ENCODE results near the gene HOXA5.

The HOXA5 gene

DNA sequence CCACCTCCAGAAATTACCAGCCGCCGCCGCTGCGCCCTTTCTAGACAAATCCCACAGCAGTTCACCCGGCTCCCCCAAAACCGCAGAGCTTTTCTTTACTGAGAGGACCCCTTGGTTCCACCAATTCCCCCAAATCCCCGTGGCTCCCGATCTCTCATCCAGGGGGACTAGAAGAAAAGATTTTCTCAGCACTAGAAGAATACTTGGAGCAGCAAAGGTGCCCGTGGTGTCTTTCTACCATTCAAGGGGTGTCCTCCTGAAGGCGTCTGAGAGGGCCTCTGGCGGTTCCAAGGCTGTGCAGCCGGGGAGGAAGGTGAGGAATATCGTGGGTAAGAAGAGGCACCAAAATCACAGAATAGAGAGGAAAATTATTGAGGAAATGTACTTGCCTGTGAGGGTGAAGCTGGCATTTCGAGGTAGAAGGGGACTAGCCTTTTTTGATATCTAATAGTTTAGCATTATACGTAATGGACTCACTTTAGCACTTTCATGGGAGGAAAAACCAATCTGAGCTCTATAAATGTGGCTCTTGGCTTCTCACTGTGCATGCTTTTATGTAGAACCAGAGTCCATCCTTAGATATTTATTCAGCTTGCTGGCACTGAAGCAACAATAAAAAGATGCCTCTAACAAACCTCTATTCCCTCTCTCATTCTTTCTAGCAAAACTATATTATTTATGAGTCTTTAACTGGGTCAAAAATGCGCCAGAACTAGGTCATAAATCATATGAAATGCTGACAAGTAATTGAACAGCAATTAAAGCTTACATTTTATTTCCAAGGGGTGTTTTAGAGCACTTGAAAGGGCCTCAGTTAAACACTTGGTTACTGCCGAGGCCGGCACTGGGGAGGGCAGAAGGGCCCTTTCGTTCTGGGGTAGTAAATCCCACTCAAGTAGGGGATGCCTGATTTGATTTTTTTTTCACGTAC lies 27.2 kb downstream of the HOXA5 start:
- no peak for DNase-seq

DNA sequence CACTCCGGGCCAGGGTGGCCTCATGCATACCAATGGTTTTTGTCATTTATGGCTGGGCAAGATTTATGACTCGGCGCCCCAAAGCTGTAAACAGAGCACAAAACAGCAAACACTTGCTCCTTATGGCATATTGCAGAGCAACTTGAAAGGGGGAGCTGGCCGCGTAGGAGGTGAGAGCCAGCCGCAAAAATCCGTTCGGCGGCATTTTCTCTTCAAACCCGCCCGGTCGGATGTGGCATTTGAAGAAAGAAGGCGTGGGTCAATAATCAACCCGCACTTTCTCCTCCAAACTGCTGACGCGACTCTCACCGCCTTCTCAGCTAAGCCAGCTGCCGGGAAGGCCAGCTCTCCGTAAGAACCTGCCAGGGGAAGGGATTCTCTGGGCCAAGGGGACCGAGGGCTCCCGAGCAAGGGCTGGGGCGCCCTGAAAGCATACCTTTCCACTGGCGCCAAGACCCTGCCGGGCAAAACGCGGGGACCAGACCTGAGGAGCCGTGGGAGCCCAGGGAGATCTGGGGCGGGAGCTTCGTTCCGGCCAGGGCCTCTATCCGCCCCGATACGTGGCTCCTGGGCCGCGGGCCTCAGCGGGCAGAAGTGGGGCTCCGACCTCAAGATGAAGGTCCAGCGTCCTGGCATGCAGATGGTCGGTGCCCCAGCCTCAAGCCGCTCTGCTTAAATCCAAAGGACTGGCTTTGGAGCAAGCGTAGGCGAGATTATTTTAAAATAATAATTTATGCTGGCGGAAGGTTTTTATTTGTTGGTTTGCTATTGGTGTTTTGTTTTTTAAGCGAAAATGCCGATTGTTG lies 28.1 kb downstream of the HOXA5 start:
- DNase-seq, result no peak

DNA sequence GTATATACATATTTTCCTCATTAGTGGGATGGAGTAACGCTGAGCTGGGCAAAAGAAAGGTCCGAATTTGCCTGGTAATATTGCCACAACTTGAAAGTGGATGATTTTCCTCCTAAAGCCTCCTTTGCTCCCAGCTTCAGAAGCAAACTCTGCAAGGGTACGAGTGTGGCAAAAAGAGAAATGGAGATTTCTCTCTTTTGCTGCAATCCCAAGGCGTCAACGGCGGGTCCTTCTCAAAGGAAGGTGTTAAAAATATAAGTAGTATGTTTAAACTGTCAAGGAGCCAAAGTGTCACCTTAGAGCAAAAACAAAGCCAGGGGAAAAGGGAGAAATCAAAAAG lies 28.6 kb downstream of the HOXA5 start:
- no peak for DNase-seq

DNA sequence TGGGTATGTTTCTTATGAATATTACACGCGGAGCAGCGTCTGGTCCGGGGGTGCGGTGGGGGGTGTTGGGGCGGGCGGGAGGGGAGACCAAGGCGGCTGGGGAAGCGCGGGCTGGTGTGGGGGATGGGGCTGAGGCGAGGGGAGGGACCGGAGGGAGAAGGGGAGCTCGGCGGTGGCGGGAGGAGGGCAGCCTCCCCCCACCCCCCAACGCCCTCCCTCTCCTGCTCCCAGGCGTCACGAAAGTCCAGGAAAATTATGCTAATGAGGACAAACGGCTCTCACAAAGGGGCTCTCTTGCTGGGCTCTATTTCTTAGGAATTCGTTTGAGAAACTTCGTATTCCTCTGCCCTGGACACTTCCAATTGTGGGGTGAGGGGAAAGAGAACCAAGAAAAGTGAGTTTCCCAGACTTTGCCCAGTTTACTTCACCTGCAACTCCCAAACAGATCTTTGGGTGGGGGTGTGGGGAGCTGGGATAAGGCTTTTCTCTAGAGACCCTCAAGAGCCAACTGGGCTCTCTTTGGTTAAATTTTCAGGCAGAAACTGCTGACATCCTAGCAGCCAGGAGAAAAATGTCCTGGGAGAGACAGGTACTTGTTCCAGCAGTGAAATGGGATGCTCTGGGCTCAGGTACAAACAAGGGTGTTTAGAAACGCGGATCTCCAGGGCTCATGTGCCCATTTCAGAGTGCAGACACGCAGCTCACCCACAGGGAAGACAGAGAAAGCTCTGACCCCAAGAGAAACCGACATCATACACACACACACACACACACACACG lies 29.3 kb downstream of the HOXA5 start:
- DNase-seq, result no peak

DNA sequence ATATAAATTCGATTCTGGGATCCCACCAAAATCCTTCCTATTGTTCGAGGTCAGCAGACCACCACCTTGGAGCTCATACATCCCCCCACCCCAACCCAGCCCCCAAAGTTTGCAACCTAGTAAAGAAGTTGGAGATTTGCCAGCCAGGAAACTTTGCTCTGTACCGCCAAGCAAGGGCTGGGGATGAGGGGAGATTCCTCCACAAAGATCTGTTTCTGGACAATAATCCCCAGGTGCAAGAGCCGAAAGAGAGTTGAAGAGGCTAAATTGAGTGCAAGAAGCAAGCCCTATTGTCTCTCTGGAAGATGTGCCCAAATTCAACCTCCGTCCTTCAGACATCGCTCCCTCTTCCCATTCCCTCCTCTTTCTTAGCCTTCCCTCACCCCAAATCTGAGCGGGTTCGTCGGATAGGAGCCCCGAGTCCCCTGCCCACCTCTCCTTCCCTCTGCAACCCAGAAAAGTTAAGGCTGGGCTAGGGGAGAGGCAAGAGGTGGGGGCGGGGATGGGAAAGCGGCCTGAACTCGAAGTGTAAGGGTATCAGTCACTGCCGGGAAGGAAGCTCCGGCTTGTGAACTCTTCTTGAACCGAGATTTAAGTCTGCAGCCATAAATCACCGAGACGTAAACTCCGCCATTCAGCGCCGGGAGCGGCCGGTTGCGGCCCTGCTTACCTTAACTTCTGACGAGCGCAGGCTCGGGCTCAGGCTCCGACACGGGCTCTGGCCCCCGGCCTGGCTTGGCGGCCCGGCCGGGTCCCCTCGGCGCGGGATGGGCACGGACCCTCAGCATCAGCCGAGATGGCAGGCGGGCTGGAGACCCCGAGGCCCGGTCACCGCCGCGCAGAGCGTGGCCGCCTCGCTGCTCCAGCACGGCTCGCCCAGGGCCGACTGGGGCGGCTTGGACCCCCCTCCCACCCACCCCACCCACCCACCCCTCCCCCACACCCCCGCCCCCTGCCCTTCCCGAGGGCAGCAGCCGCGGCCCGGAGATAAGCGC lies 30.2 kb downstream of the HOXA5 start:
- no peak for DNase-seq

DNA sequence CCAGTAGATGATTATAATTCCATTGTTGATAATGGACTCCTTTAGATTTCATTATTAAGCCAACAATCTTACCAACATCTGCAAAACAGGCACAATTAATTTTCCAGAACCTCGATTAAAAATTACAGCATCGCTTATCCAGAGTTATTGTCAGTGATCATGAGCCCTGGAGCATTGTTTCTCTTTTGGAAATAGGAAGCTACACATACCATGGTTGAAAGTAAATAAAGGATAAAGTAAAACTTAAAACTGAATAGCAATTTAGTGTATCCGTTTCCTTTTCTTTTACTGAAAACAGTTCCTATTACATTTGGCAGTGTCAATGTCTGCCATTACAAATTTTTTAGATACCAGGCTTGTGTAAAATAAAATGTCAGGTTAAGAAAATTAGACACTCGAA lies 31.1 kb downstream of the HOXA5 start:
- no peak for DNase-seq

DNA sequence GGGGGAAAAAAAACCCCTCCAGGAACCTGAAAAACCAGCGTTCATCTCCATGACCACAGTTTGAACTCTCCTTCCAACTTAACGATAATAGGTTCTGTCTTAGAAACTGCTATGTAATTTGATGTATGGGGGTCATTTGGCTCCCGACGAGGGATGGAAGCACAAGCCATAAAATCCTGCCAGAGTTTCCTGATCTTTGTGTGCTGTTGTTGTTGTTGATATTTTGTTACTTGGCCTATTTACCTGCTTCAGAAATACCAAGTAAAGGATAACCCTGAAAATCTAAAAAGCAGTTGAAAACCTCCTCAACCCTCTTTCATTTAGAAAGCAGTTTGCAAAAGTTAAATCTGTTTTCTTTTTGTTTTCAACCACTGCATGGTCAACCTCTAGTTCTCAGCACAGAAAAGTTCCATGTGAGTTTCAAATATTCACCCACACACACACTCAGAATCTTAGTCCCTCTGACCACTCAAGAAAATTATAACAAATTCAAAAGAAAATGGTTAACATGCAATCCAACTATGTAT lies 31.7 kb downstream of the HOXA5 start:
- no peak for DNase-seq

DNA sequence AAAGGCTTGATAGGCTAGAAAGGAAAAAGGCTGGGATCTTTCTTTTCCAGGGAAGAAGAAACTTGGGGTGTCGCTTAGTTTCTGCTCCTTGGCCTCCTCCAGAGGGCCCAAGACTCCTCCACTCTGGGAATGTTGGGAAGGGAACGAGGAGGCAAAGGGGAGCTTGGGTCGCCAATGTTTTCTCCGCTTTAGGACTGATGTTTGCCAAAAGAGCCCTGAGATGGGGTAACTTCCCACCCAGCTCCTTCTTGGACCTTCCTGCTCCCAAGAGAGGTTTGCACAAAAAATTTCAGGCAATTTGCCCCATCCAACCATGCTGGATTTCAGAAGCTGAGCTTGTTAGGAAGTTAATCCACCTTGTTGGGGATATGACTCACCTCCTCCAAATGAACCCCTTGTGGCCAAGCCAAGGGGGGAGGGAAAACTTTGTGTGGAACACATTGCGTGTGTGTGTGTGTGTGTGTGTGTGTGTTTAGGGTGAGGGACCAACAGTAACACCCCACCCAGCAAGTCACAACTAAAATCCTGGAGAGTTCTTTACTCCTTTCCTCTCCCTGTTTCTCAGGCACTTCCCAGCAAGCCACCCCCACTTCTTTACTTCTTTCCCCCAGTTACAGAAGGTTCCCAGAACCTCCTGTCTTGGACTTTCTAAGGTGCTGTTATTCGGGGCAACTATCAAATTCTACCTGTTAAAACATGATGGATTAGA lies 32.3 kb downstream of the HOXA5 start:
- DNase-seq, result no peak

DNA sequence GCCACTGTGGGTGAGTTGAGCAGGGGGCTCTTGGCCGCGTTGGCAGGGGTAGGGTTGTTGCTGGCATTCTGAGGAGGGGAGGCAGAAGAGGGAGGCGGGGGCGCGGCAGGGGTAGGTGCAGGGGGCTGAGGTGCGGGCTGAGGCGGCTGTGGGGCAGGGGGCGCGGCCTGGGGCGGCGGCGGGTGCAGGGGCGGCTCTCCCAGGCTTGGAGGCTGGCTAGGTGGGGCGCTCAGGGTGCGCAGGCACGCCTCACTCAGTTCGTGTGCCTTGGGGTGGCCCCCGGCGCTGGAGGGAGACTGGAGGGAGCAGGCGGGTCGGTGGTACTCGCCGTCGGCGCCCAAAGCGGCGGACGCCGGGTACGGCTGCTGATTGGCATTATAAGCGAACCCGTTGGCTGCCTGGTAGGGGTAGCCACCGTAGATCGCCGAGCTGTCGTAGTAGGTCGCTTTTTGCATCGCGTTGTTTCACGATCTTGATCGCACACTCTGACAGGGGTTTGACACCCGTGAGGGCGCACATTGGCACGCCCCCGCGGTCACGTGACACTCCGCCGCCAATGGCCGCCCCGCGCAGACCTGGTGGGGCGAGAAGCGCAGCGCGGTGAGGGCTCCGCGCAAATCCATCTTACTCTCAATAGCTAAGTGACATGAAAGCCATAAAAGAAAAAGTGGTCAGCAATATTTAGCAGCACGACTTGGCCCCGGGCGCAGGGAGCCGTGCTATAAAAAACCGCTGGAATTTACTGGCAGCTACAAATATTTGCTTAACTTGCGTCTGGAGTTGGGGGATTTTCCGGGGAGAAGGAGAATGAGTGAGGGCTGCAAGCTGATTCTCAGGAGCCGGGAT lies 33.1 kb downstream of the HOXA5 start:
- DNase-seq, result no peak

DNA sequence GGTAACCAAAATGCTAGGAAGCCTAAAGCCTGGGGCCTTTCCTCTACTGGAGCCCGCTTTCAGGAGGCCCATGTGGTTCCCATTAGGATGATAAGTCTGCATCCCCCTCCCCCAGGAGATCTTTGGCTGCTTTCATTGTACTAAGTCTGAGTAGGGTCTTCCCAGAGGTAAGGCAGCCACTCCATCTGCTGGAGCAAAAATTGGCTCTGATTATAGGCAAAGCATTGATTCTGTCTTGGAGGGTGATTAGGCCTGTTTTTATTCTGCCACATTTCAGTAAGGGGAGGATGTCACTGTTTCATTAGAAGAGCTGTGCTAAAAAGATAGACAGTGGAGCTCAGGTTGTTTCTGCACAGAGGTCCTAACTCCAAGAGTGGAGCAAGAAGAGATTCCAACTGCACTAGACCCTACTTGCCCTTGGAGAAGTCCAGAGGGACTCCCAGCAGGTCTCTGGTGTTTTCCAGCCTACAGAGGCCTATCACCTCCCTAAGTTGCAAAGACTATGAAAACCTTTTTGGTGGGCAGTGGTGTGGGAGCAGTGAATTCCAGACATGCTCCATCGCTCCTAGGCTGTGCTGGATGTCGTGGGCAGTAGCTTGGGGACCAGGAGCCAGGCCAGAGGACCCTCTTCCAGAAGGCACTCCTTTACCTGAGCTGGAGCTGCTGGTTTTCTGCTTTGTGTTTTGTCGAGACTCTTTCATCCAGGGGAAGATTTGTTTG lies 33.9 kb downstream of the HOXA5 start:
- DNase-seq, result no peak

DNA sequence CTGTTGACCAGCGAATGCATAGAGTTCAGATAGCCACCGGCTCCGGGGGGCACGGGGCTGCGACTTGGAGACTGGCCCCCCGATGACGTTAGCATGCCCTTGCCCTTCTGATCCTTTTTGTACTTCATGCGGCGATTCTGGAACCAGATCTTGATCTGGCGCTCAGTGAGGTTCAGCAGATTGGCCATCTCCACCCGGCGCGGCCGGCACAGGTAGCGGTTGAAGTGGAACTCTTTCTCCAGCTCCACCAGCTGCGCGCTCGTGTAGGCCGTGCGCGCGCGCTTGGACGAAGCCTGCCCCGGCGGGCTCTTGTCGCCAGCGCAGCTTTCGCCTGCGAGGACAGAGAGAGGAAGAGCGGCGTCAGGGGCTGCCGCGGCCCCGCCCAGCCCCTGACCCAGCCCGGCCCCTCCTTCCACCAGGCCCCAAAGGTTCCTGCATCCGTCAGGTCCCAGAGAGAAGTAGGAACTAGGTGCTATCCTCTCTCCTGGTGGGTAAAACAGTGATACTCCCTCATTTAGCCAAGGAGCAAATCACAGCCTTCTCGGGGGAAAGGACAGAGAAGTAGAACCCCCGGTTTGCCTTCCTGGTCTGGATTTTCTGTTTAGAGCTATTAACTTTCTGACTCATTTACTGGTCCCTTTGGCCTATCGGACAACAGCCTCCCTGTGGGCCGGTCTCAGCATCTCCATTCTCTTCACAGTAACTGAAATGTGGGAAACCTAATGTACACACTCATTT lies 34.9 kb downstream of the HOXA5 start:
- DNase-seq, result no peak

DNA sequence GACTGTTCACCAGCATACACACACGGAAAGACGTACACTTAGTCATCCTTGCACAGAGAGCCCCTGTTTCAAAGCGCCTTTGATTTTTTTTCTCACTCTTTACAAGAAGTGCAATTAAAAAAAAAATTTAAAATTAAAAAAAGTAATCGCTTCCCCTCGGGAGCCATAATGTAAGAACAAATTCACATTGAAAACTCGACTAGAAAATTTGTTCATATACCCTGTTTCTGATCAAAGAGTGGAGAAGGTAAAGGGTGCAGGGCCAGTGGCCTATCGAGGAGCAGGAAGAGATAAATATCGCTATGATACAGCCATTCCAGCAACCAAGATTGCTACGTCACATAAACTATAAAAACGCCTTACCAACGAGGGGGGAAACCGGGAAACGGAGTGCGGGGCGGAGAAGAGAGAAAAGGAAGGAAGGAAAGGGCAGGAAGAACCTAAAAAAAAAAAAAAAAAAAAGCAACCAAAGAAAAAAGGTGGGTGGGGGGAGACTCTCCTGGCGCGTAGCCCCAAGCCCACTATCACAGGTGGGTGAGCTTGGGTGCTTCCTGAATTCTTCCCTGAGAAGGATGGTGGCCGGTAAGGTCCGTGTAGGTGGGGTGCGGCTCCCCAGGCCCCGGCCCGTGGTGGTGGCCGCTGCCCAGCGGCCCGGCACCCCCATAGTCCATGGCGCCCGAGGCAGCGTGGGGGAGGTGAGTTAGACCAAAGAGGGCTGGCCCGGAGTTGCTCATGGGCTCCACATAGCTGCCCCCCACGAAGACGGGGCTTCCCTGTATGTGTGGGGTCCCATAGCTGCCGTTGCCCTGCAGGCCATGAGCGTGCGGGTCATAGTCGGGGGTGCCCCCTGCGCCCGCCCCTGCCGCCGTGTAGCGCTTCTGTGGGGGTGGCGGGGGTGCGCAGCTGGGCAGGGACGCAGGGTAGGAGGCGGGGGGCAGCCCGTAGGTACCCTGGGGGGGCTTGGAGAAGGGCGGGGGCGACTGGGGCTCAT lies 35.8 kb downstream of the HOXA5 start:
- no peak for DNase-seq

DNA sequence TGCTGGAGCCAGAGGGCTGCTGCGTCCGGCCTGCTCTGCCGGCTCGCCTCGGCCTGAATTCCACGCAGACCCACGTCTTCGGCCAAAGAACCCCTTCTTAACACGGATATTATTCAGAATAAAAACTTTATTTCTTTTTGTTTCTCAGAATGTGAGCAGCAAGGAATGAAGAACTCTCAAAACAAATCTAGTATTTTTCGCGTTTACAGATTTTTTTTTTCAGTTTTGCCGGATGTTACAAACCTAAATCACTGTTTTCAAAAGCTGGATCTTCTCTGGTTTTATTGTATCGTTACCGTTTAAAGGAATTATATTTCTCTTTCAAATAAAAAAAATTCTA lies 36.6 kb downstream of the HOXA5 start:
- DNase-seq, result no peak

DNA sequence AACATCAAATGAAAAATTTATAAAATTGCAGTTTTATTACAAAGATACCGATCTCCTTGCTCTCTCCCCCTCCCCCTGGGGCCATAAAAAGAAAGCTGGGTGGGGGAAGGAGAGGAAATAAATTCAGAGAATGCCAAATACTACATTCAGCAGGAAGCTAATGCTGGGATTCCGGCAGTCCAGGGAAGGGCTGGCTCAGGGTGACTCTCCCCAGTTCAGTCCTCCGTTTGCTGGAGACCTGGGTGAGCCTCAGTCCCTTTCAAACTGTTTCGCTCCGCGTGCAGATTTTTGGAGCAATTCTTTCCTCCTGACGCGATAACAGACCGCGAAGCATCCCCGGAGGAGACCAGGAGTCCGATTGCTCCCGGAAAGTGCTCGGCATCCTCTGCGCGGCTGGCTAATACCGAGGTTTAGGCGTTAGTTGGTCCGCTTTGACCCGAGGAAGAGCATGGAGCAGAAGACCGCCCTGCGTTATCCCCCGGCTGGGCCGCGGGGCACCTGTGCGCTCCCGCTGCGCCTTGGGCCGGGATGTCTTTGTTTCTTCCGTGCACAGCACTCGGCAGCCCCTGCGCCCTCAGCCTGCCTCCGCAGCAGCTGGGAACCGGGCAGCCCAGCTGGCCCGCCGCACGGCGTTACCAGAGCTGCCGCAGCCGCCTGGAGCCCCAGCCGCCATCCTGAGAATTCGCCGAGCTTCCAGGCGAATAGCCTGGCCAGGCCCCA lies 37.1 kb downstream of the HOXA5 start:
- DNase-seq, result no peak

DNA sequence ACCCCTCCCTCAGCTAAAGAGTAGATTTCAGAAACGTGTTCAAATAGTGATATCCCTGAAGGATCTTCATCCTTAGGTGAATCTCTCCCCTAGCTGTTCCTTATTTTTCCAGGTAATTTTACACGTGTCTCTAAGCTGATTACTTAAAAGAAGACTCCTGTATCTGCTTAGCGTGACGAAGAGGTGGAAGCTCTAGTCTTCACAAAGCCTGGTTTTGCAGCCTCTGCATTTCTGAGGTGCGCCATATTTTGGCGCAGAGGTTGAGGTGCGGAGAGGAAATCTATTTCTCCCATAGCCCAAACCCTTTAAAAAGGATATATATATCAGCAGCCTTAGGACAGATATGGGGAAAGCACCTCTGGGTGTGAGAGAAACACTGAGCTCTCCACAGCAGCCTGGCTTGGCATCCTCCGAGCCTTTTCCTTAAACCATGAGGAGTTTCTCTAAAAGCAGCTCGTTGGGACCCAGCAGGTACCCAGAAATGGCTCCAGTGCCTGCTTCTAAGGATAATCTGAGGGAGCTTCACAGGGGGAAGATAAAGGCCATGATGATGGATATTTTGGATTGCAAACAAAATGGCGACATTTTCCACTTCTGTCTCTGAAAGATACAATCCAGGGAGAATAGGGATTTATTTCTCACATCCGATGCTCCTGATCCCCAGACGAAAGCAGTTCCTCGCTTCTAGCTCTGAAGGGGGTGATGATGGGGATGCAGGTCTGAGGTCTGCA lies 38.0 kb downstream of the HOXA5 start:
- DNase-seq, result no peak
